ENCODE results near the gene SULT1A3.

DNA sequence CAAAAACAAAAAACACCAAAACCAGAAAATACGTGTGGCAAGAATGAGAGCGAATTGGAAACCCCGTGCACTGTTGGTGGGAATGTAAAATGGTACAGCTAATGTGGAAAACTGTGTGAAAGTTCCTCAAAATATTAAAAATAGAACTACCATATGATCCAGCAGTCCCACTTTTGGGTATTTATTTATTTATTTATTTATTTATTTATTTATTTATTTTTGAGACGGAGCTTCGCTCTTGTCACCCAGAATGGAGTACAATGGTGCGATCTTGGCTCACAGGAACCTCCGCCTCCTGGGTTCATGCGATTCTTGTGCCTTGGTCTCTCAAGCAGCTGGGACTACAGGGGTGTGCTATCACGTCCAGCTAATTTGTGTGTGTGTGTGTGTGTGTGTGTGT lies 46.5 kb upstream of the SULT1A3 start:
- TF ChIP-seq, protein P1, sequence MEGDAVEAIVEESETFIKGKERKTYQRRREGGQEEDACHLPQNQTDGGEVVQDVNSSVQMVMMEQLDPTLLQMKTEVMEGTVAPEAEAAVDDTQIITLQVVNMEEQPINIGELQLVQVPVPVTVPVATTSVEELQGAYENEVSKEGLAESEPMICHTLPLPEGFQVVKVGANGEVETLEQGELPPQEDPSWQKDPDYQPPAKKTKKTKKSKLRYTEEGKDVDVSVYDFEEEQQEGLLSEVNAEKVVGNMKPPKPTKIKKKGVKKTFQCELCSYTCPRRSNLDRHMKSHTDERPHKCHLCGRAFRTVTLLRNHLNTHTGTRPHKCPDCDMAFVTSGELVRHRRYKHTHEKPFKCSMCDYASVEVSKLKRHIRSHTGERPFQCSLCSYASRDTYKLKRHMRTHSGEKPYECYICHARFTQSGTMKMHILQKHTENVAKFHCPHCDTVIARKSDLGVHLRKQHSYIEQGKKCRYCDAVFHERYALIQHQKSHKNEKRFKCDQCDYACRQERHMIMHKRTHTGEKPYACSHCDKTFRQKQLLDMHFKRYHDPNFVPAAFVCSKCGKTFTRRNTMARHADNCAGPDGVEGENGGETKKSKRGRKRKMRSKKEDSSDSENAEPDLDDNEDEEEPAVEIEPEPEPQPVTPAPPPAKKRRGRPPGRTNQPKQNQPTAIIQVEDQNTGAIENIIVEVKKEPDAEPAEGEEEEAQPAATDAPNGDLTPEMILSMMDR (conservative IDR thresholded peaks at IDR 0.05; ENCODE audit: low read depth in 2 of 2) = no peak
- no peak for TF ChIP-seq CREB1 (CRISPR knock-in tag; IDR thresholded peaks at IDR 0.05; ENCODE audit: low read depth)
